GM19035 (cell line): ENCODE results near the gene MAPKAPK2.

Experiments used
- ATAC-seq: cut with Tn5 transposase; IDR thresholded peaks from one replicate; pipeline ENCODE4 v1.9.1; 2021; ENCODE audit not compliant: unreplicated experiment

Gene MAPKAPK2

GRCh38 chr1:206702260-206702659 lies 17.6 kb downstream of the MAPKAPK2 start:
- ATAC-seq, result no peak

GRCh38 chr1:206702803-206703202 lies 18.1 kb downstream of the MAPKAPK2 start:
- ATAC-seq, result no peak

- no peak for ATAC-seq
Measured at GRCh38 chr1:206703661-206704060, 19.0 kb downstream of the MAPKAPK2 start.

- no peak for ATAC-seq
Measured at GRCh38 chr1:206704226-206704625, 19.5 kb downstream of the MAPKAPK2 start.

- no peak for ATAC-seq
Measured at GRCh38 chr1:206705191-206705590, 20.5 kb downstream of the MAPKAPK2 start.

GRCh38 chr1:206705726-206706297 lies 21.1 kb downstream of the MAPKAPK2 start:
- ATAC-seq, result no peak

- no peak for ATAC-seq
Measured at GRCh38 chr1:206706298-206706791, 21.6 kb downstream of the MAPKAPK2 start.

- no peak for ATAC-seq
Measured at GRCh38 chr1:206706806-206707366, 22.2 kb downstream of the MAPKAPK2 start.

GRCh38 chr1:206708058-206708457 lies 23.4 kb downstream of the MAPKAPK2 start:
- peak; percentile 46 for ATAC-seq

- ATAC-seq, result no peak
Measured at GRCh38 chr1:206708882-206709281, 24.2 kb downstream of the MAPKAPK2 start.

- ATAC-seq, result no peak
Measured at GRCh38 chr1:206709322-206709721, 24.6 kb downstream of the MAPKAPK2 start.

GRCh38 chr1:206709772-206710459 lies 25.2 kb downstream of the MAPKAPK2 start:
- ATAC-seq, result no peak

- ATAC-seq, result no peak
Measured at GRCh38 chr1:206710460-206710823, 25.7 kb downstream of the MAPKAPK2 start.

- ATAC-seq, result no peak
Measured at GRCh38 chr1:206713070-206713469, 28.4 kb downstream of the MAPKAPK2 start.

- no peak for ATAC-seq
Measured at GRCh38 chr1:206713910-206714312, 29.2 kb downstream of the MAPKAPK2 start.

- ATAC-seq, result no peak
Measured at GRCh38 chr1:206714331-206715058, 29.8 kb downstream of the MAPKAPK2 start.

- ATAC-seq, result no peak
Measured at GRCh38 chr1:206715120-206715519, 30.4 kb downstream of the MAPKAPK2 start.

- ATAC-seq, result no peak
Measured at GRCh38 chr1:206715552-206716158, 30.9 kb downstream of the MAPKAPK2 start.

- no peak for ATAC-seq
Measured at GRCh38 chr1:206716159-206716869, 31.6 kb downstream of the MAPKAPK2 start.

GRCh38 chr1:206716870-206717673 lies 32.4 kb downstream of the MAPKAPK2 start:
- peak; percentile 56 for ATAC-seq
